Measurements from ENCODE around the gene GID8. TPM values are rescaled to one million over a fixed set of nuclear protein-coding genes. Genes with fewer than 3 reads are reported as not detected.

GID8 gene
- total and polyA plus RNA-seq, 2 donors (not counting 3 experiments of a cell fraction or from before 2014, with no cell fraction given) = 25.3 to 34.6 TPM

GRCh38 chr20:62962221-62962879, 24.4 kb downstream of the GID8 start:
- DNase-seq (ENCODE audit: low read depth, low spot score) (no peak), FAIRE-seq (no peak)
- Histone ChIP-seq H3K4me2 (ENCODE audit: insufficient read depth, low read length) (no peak overlapping the region), H2AFZ (ENCODE audit: low read depth, low read length) (no peak overlapping the region), H3K4me3 (replicated peaks in 1 of 3; ENCODE audit: insufficient read depth in 1 of 3, low read depth in 1 of 3, low read length in 3 of 3) (no peak overlapping the region), H3K27ac (ENCODE audit: insufficient read depth, low read depth, low read length) (no peak overlapping the region), H3K9me1 (replicated peaks; ENCODE audit: control insufficient read depth, extremely low read depth, insufficient read depth, low read length) (no peaks in the 10 kb centered on the region), H3K9ac (replicated peaks; ENCODE audit: extremely low read depth, insufficient read depth, low read length) (no peak overlapping the region), H3K9me3 (replicated peaks; ENCODE audit: control insufficient read depth, insufficient read depth, low read length) (no peaks in the 10 kb centered on the region), H3K4me1 (ENCODE audit: control insufficient read depth, extremely low read depth, insufficient read depth, low read length) (no peaks in the 10 kb centered on the region), H3K36me3 (ENCODE audit: control insufficient read depth in 2 of 2, extremely low read depth in 1 of 2, insufficient read depth in 2 of 2, low read length in 2 of 2) (peaks cover 5 to 7% of the 10 kb centered on the region in 2 experiments), H3K27me3 (ENCODE audit: control insufficient read depth in 2 of 2, insufficient read depth in 2 of 2, low read length in 2 of 2) (no peaks in the 10 kb centered on the region), H4K20me1 (replicated peaks; ENCODE audit: control insufficient read depth, extremely low read depth, insufficient read depth, low read length) (no peaks in the 10 kb centered on the region), H3K79me2 (ENCODE audit: control insufficient read depth, insufficient read depth, low read length) (no peaks in the 10 kb centered on the region)
- no peak for TF ChIP-seq FOS (IDR thresholded peaks at IDR 0.05; ENCODE audit: borderline replicate concordance, insufficient read depth, low read length)
- no peak for TF ChIP-seq EZH2 (IDR thresholded peaks at IDR 0.05; ENCODE audit: borderline replicate concordance, low read depth, low read length, severe bottlenecking)
- TF ChIP-seq MYC (IDR thresholded peaks at IDR 0.05; ENCODE audit: low read depth, low read length) = no peak
- ChIA-PET POLR2A (no interaction called here), CTCF (interaction anchor here (2.2 kb wide), 1 partner anchor 10 kb away, joined by 7 read pairs; no protein-coding TSS in a partner anchor)
- dilution Hi-C loops (cut with MboI; ENCODE audit: extremely low pct_ligation_motif_present, low sequenced_read_pairs) = no loop called here
- intact Hi-C loops (cut with micrococcal nuclease) = no loop called here
- BruUV-seq (replicated peaks) = no TSS peak

GRCh38 chr20:62962891-62963613, 25.1 kb downstream of the GID8 start:
- H3K36me3 ChIP-seq (ENCODE audit: control insufficient read depth in 2 of 2, extremely low read depth in 1 of 2, insufficient read depth in 2 of 2, low read length in 2 of 2) = peaks cover 5 to 7% of the 10 kb centered on the region in 2 experiments
- no peak overlapping the region for H2AFZ ChIP-seq (ENCODE audit: low read depth, low read length)
- no peaks in the 10 kb centered on the region for H3K4me1 ChIP-seq (ENCODE audit: control insufficient read depth, extremely low read depth, insufficient read depth, low read length)
- intact Hi-C loops (cut with micrococcal nuclease) (no loop called here), dilution Hi-C loops (cut with MboI; ENCODE audit: extremely low pct_ligation_motif_present, low sequenced_read_pairs) (no loop called here)
- TF ChIP-seq, protein P1, sequence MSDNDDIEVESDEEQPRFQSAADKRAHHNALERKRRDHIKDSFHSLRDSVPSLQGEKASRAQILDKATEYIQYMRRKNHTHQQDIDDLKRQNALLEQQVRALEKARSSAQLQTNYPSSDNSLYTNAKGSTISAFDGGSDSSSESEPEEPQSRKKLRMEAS (IDR thresholded peaks at IDR 0.05; ENCODE audit: insufficient read depth, insufficient read length) = no peak
- TF ChIP-seq JUN (IDR thresholded peaks at IDR 0.05; ENCODE audit: borderline replicate concordance, insufficient read depth, insufficient read length, low read depth) (no peak), FOS (IDR thresholded peaks at IDR 0.05; ENCODE audit: borderline replicate concordance, insufficient read depth, low read length) (no peak), MYC (IDR thresholded peaks at IDR 0.05; ENCODE audit: low read depth, low read length) (no peak)
- FAIRE-seq = no peak
- H3K4me2 ChIP-seq (ENCODE audit: insufficient read depth, low read length) = no peak overlapping the region
- no peak for DNase-seq (ENCODE audit: low read depth, low spot score)
- no peaks in the 10 kb centered on the region for H4K20me1 ChIP-seq (replicated peaks; ENCODE audit: control insufficient read depth, extremely low read depth, insufficient read depth, low read length)
- H3K4me3 ChIP-seq (replicated peaks in 1 of 3; ENCODE audit: insufficient read depth in 1 of 3, low read depth in 1 of 3, low read length in 3 of 3) = no peak overlapping the region
- no peaks in the 10 kb centered on the region for H3K9me1 ChIP-seq (replicated peaks; ENCODE audit: control insufficient read depth, extremely low read depth, insufficient read depth, low read length)
- POLR2A ChIA-PET = no interaction called here
- H3K27me3 ChIP-seq (ENCODE audit: control insufficient read depth in 2 of 2, insufficient read depth in 2 of 2, low read length in 2 of 2) = no peaks in the 10 kb centered on the region
- BruUV-seq (replicated peaks) = no TSS peak
- no peaks in the 10 kb centered on the region for H3K9me3 ChIP-seq (replicated peaks; ENCODE audit: control insufficient read depth, insufficient read depth, low read length)
- no peak overlapping the region for H3K9ac ChIP-seq (replicated peaks; ENCODE audit: extremely low read depth, insufficient read depth, low read length)
- H3K79me2 ChIP-seq (ENCODE audit: control insufficient read depth, insufficient read depth, low read length) = no peaks in the 10 kb centered on the region
- H3K27ac ChIP-seq (ENCODE audit: insufficient read depth, low read depth, low read length) = no peak overlapping the region
- CTCF ChIA-PET = interaction anchor here (0.7 to 2.2 kb wide), 1 partner anchor 9 kb away, joined by 4 to 7 read pairs; no protein-coding TSS in a partner anchor
